Neural progenitor cell (in vitro differentiated cells): ENCODE data around the gene UBL7.

Experiments
- EZH2 ChIP-seq: fragments of 200-600 bp; sonication (generic); IDR thresholded peaks from 2 replicates; pipeline ENCODE4 v1.6.1; 2017; ENCODE audit warnings: antibody characterized with exemption, mild to moderate bottlenecking, moderate library complexity
- TF ChIP-seq, protein P1 (sequence below): fragments of 200-600 bp; sonication (generic); IDR thresholded peaks from 2 replicates; pipeline ENCODE4 v1.5.1; 2017; ENCODE audit warnings: antibody characterized with exemption, mild to moderate bottlenecking

DNA sequence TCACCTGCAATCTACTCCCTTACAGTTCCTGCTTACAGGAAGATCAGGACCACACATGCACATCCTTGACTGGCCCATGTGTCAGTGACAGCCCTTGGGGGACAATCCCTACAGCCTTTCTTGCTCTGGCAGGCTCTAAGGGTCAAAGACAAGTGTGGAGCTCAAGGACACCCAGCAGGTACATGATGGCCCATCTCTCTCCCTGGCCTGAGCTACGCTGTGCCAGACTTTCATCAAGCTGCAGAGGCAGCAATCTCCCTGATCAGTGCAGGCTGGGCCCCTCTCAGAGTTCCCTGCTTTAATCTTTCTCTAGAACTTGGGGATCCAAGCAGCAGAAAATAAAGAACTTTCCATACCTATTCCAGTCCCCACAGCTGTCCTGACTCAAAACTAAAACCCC lies 29.8 kb downstream of the UBL7 start:
- TF ChIP-seq, protein P1, sequence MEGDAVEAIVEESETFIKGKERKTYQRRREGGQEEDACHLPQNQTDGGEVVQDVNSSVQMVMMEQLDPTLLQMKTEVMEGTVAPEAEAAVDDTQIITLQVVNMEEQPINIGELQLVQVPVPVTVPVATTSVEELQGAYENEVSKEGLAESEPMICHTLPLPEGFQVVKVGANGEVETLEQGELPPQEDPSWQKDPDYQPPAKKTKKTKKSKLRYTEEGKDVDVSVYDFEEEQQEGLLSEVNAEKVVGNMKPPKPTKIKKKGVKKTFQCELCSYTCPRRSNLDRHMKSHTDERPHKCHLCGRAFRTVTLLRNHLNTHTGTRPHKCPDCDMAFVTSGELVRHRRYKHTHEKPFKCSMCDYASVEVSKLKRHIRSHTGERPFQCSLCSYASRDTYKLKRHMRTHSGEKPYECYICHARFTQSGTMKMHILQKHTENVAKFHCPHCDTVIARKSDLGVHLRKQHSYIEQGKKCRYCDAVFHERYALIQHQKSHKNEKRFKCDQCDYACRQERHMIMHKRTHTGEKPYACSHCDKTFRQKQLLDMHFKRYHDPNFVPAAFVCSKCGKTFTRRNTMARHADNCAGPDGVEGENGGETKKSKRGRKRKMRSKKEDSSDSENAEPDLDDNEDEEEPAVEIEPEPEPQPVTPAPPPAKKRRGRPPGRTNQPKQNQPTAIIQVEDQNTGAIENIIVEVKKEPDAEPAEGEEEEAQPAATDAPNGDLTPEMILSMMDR = no peak
- no peak for TF ChIP-seq EZH2
